Effector CD4-positive, alpha-beta T cell (primary cell): ENCODE data around the gene EXOC2.

Source experiments
- DNase-seq: peaks from one replicate; pipeline ENCODE4 v3.0.0-alpha.2; 2020

The EXOC2 gene

GRCh38 chr6:518218-518617, 174.7 kb downstream of the EXOC2 start:
- DNase-seq = no peak

GRCh38 chr6:516213-516612, 176.7 kb downstream of the EXOC2 start:
- DNase-seq = no peak

DNA sequence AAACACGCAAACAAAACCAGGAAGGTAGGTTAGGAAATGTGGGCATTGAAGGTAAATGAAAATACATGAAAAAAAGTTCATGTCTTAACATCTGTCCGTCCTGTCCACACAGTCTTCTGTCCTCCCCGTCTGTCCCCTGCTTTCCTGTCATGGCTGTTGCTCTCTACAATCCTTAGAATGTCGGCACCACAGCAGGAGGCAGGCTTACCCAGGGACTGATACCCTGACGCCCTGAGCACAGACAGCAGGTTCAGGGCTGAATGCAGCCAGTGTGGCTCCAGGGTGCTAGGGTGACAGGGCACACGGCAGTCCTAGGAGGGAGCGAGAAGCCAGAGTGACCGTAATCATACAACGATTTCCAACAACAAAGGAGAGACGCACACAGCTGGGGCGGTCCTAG, 177.7 kb downstream of the EXOC2 start:
- no peak for DNase-seq

DNA sequence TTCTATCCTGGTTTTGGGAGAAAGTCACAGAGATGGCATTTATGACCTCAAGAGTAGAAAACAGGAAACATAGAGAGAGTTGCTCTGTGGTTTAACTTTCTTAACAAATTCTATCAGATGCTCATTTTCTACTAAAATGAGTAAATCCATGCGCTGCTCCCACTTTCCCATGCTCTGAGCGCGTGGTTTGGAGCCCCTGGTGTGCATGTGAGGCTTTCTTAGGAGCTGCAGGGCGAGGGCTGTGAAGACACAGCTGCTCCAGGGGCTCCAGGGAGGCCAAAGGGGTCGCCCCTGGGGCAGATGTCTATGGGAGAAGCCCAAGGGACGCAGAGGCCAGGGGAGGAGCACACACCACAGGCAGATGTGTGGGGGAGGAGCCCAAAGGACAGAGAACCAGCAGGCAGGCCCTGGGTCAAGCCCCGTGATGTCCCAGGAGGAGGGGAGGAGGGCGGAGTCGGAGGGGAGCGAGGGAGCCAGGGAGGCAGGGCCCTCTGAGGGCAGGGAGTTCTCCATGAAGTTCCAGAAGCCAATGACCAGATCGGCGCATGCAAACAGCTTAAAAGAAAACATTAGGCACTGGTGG, 178.5 kb downstream of the EXOC2 start:
- DNase-seq = no peak

- DNase-seq = no peak
Observed at GRCh38 chr6:513961-514360, 179.0 kb downstream of the EXOC2 start.

DNA sequence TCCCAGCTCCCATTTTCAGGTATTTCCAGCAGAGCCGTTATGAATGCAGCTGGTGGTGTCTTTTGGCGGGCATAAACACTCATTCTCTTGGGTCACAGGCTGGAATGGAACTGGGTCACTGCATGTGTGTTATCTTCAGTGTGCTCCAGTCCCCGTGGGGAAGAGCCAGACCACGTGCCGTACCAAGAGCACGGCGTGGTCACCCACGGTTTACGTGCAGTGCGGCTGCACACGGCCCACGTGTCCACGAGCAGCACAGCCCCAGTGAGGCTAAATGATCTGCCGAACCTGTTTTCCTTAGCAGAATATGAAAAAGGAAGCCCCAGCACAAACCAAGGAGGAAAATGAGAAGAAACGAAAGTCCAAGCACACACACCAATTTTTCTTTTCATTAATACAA, 179.9 kb downstream of the EXOC2 start:
- no peak for DNase-seq

- DNase-seq = no peak
Observed at GRCh38 chr6:511488-512137, 181.3 kb downstream of the EXOC2 start.

- no peak for DNase-seq
Observed at GRCh38 chr6:509676-510075, 183.3 kb downstream of the EXOC2 start.

DNA sequence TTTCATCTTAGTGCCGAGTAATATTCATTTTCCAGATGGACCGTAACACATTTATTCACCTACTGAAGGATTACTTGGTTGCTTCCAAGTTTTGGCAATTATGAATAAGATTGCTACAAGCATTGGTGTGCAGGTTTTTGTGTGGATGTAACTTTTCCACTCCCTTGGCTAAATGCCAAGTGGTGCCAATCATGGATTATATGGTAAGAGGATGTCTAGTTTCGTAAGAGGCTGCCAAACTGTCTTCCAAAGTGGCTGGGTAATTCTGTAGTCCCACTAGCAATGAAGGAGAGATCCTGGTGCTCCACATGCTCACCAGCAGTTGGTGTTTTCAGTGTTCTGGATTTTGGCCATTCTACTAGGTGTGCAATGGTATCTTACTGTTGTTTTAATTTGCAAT, 184.3 kb downstream of the EXOC2 start:
- DNase-seq = no peak

DNA sequence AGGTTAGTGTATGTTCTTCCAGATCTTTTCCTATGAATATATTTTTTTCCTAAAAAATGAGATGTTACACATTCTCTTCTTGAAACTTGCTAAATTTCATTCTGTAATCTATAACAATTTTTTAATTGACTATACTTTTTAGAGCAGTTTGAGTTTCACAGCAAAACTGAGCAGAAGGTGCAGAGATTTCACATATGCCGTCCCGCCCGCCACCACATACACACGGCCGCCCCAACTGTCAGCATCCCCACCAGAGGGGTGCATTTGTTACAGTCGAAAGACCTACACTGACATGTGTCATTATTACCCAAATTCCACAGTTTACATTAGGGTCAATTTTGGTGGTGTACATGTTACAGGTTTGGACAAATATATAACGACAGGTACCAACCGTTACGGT, 184.9 kb downstream of the EXOC2 start:
- DNase-seq = no peak

DNA sequence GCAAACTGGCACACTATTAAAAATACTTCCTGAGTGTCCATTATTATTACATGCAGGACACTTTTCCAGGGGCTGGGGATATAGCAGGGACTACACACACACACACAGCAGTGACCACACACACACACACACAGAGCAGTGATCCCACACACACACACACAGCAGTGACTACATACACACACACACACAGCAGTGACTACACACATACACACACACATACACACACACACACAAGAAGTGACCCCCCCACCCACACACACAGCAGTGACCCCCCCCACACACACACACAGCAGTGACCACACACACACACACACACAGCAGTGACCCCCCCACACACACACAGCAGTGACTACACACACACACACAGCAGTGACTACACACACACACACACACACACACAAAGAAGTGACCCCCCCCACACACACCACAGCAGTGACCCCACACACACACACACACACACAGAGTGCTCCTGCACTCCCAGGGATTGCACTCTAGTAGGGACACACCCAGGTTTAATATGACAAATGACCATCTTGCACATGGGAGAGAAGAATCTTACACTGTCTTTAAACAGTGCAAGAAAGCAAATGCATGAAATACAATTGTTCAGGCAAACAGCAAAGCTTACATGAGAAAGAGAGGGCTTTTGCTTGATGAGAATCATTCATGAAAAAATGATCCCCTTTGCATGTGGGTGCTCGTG, 185.9 kb downstream of the EXOC2 start:
- DNase-seq = no peak

- DNase-seq = no peak
Observed at GRCh38 chr6:506508-506907, 186.4 kb downstream of the EXOC2 start.

- no peak for DNase-seq
Observed at GRCh38 chr6:505374-505773, 187.6 kb downstream of the EXOC2 start.

GRCh38 chr6:504446-504980, 188.4 kb downstream of the EXOC2 start:
- DNase-seq = no peak

- no peak for DNase-seq
Observed at GRCh38 chr6:503610-504362, 189.2 kb downstream of the EXOC2 start.

DNA sequence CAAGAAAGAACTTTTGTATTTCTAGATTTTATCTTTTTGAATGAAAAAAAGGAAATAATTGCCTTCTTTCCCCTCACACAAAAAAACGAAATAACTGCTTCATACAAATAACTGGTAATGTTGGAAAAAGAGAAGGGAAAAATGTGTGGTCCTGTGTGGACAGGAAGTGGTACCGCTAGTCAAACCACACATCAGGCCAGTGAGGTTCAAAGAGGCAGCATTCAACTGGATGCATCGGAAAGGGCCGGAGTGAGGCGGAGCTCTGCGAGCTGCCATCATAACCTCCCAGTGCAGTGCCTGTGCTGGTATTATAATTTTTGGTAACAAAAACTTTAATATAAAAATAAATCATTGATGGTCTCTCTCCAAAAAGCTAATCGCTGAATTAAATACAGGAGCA, 190.2 kb downstream of the EXOC2 start:
- no peak for DNase-seq

DNA sequence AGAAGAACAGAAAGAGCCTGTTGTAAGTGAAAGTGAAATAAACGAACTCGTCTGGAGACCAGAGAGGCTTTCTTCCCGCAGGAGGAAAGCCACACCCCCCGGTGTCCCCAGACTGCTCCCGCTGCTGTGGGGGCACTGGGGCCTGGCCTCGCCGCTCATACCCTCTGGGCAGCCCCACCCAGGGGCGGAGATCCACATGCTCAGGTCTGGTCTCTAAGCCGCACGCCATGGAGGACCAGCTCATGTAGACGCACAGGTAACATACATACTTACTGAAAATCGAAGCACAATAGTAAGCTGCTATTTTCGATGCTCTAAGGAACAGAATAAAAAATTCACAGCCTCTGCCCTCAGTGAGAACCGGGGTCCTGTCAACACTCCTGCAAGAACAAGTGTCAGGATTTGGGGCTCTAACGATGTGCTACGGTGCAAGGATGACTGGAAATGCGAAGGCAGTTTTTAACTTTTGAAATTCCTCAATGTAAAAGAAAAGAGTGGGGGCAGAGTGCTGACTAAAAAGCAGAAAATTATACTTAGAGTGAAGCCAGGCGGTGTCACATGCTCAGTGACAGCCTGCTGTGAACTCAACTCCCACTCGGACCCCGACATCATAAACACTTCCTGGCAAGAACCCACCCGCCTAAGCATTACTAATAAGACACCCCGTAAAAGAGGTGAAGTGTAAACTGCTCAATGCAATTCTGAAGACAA, 190.9 kb downstream of the EXOC2 start:
- DNase-seq = peak; percentile 29

DNA sequence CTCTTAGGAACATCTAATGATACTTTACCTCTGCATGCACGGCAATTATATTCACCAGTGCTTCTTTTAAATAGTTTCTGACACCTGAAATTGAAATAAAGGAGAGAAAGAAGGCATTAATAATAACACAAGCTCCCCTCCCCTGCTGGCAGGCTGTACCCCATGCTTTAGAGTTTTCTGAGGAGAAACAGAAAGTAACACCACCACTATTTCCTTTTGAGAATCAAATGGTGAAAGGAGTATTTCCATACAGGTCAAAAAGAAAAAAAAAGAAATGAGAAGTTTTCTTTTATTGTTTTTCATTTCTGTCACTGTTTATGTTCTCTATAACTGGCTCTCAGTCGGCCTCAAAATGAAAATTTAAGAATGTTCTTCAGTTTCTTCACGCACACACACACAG, 193.3 kb downstream of the EXOC2 start:
- no peak for DNase-seq

GRCh38 chr6:498795-499231, 194.1 kb downstream of the EXOC2 start:
- DNase-seq = no peak

DNA sequence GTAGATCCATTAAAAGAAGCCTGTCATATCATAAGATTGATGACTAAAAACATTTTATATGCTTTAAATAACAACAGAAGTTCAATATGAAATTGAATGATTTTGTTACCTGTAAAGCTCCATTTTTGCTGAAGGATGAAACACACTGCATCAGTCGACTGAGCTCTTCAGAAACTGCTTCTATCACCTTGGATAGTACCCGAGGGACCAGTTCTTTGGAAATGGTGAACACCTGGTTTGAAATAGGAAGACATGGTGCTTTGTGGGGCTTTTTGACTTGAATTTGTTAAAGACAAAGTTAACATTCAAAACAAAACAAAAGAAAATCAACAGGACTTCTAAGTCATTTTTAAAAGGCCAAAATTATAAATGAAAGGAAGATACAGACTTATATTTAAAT, 195.7 kb downstream of the EXOC2 start:
- no peak for DNase-seq

DNA sequence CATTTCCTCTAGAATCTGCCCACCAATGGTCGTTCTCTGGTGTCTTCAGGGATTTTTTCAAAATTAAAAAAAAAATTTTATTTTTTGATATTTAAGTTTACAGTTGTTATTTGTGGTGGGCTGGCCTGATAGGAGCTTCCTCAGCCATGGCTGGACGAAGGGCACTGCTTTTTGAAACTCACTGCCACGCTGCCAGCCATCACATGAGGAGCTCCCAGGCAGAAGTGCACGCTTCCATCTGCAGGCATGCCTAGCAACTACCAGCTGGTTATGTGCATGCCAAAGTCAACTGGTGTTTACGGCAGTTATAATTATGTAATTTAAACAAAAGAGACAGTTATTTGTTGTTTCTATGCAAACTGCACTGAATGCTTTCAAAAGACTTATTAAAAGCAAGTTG, 196.3 kb downstream of the EXOC2 start:
- DNase-seq = no peak

DNA sequence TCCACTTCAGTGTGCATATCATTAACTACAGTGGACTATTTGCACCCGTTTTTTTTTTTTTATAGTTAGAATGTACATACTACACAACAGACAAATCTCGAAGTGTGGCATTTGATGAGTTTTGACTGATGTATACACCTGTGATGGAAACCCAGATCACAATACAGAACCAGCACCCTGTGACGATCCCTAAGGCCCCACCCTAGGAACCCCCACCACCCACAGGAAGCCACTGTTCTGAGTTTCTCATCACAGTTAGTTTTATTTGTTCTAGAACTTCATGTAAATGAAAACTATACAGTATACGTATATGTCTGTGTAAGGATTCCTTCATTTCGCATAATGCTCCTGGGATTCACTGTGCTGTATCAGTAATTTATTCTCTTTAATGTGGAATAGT, 198.5 kb downstream of the EXOC2 start:
- DNase-seq = no peak

DNA sequence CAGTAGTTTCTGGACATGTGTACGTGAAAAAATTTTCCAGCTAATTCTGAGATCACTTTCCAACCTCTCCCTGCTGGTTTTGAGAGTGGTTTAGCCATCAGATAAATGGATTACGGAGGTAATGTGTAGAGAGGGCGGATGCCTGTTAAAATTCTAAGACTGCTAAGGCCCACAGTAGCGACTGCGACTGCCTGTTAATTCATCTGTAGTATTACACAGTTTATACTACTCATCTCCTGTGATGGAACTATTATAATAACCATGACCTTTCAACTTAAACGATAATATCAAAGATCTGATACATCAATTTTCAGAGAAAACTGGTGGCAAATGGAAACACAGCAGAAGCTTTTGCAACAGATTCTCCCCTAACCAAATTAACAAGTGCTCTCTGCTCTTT, 199.1 kb downstream of the EXOC2 start:
- no peak for DNase-seq
